ENCODE data around the gene TP53RK. TPM values are rescaled to one million over a fixed set of nuclear protein-coding genes. Genes with fewer than 3 reads are reported as not detected.

Gene TP53RK
- total and polyA plus RNA-seq, 4 donors = 4.7 to 12.8 (median 6.8) TPM

DNA sequence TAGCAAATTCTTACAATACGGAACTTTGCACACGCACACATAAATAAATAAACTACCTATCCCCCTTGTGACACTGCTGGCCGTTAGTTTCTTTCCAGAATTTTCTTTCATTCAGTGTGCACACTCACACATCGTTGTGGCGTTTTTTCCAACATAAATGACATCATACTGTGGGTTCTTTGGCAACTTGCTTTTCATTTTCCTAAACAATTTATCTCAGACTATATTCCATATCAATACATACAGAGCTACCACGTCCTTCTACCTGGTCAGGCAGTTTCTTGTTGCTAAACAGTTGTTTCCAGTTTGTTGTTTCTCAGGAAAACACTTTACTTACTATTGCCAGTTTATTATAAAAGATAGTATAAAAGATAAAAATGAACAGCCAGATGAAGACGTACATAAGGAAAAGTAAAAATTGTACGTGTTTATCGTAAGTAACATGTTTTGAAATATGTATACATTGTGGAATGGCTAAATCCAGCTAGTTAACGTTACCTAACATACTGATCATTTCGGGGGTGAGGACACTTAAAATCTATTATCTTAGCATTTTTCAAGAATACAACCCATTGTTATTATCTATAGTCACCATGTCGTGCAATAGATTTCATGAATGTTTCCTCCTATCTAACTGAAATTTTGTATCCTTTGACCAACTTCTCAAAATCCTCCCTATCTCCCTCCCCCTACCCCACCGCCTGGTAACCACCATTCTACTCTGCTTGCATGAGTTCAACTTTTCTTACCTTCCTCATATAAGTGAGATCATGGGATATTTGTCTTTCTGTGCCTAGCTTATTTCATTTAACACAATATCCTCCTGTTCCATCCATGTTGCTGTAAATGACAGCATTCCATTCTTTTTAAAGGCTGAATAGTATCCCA, 1.2 kb upstream of the TP53RK start (continued):
- TF ChIP-seq HNF4A (conservative IDR thresholded peaks at IDR 0.05) (no peak), JUND (IDR thresholded peaks at IDR 0.05) (no peak), GABPA (IDR thresholded peaks at IDR 0.05 in 1 of 2, conservative IDR thresholded peaks at IDR 0.05 in 1 of 2) (no peak), RXRA (IDR thresholded peaks at IDR 0.05) (no peak), YY1 (IDR thresholded peaks at IDR 0.05) (no peak), SP1 (IDR thresholded peaks at IDR 0.05) (no peak)
- TF ChIP-seq, protein P1, sequence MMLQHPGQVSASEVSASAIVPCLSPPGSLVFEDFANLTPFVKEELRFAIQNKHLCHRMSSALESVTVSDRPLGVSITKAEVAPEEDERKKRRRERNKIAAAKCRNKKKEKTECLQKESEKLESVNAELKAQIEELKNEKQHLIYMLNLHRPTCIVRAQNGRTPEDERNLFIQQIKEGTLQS (IDR thresholded peaks at IDR 0.05) = no peak

DNA sequence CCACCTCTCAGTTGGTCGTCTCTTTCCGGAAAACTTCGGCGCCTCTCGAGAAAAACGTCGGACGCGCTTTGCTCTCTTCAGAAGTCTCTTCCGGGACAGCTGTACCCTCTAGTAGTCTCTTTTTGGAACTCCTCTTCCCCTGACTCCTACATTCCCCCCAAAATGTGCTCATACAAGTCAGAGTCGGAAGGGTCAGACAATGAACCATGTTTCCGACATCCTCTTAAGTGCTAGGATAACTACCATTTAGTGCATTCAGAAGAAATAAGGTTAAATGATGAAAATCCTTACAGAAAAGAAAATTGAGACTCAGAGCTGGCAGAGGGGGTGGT, 476 bp upstream of the TP53RK start:
- no peaks in the 10 kb centered on the region for H3K27me3 ChIP-seq (ENCODE audit: control insufficient read depth in 4 of 4, insufficient read depth in 4 of 4, low read length in 3 of 4)
- peaks cover 0 to 7% (median 4%) of the 10 kb centered on the region in 4 donors for H3K36me3 ChIP-seq (ENCODE audit: control insufficient read depth in 4 of 4, insufficient read depth in 3 of 4, low read depth in 1 of 4, low read length in 3 of 4)
- H3K4me1 ChIP-seq (ENCODE audit: control insufficient read depth in 4 of 4, insufficient read depth in 4 of 4, low read length in 3 of 4) = peaks cover 0 to 23% (median 10%) of the 10 kb centered on the region in 4 donors
- WGBS = under 1% methylated on average over 12 of the region's 12 CpGs
- peak overlapping the region; percentile 87 to 89 for H3K9ac ChIP-seq (ENCODE audit: low read depth in 1 of 2, low read length in 2 of 2)
- no peaks in the 10 kb centered on the region for H3K9me3 ChIP-seq (ENCODE audit: control insufficient read depth in 4 of 4, low read length in 3 of 4)
- TF ChIP-seq HNF4A (conservative IDR thresholded peaks at IDR 0.05) = peak in 1 of 2 donors; percentile 4
- TF ChIP-seq, protein P2, sequence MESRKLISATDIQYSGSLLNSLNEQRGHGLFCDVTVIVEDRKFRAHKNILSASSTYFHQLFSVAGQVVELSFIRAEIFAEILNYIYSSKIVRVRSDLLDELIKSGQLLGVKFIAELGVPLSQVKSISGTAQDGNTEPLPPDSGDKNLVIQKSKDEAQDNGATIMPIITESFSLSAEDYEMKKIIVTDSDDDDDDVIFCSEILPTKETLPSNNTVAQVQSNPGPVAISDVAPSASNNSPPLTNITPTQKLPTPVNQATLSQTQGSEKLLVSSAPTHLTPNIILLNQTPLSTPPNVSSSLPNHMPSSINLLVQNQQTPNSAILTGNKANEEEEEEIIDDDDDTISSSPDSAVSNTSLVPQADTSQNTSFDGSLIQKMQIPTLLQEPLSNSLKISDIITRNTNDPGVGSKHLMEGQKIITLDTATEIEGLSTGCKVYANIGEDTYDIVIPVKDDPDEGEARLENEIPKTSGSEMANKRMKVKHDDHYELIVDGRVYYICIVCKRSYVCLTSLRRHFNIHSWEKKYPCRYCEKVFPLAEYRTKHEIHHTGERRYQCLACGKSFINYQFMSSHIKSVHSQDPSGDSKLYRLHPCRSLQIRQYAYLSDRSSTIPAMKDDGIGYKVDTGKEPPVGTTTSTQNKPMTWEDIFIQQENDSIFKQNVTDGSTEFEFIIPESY (IDR thresholded peaks at IDR 0.05) = no peak
- TF ChIP-seq, protein P1 (IDR thresholded peaks at IDR 0.05) = no peak
- no peak for TF ChIP-seq GABPA (IDR thresholded peaks at IDR 0.05 in 1 of 2, conservative IDR thresholded peaks at IDR 0.05 in 1 of 2)
- peak; percentile 5 for TF ChIP-seq SP1 (IDR thresholded peaks at IDR 0.05)
- TF ChIP-seq RAD21 (IDR thresholded peaks at IDR 0.05) = no peak
- no peak for TF ChIP-seq YY1 (IDR thresholded peaks at IDR 0.05)
- no peak for TF ChIP-seq FOXA1 (IDR thresholded peaks at IDR 0.05)
- TF ChIP-seq JUND (IDR thresholded peaks at IDR 0.05) = no peak
- no peak for TF ChIP-seq NR2F2 (IDR thresholded peaks at IDR 0.05)
- no peak for TF ChIP-seq FOXA2 (IDR thresholded peaks at IDR 0.05)
- TF ChIP-seq, protein P3, sequence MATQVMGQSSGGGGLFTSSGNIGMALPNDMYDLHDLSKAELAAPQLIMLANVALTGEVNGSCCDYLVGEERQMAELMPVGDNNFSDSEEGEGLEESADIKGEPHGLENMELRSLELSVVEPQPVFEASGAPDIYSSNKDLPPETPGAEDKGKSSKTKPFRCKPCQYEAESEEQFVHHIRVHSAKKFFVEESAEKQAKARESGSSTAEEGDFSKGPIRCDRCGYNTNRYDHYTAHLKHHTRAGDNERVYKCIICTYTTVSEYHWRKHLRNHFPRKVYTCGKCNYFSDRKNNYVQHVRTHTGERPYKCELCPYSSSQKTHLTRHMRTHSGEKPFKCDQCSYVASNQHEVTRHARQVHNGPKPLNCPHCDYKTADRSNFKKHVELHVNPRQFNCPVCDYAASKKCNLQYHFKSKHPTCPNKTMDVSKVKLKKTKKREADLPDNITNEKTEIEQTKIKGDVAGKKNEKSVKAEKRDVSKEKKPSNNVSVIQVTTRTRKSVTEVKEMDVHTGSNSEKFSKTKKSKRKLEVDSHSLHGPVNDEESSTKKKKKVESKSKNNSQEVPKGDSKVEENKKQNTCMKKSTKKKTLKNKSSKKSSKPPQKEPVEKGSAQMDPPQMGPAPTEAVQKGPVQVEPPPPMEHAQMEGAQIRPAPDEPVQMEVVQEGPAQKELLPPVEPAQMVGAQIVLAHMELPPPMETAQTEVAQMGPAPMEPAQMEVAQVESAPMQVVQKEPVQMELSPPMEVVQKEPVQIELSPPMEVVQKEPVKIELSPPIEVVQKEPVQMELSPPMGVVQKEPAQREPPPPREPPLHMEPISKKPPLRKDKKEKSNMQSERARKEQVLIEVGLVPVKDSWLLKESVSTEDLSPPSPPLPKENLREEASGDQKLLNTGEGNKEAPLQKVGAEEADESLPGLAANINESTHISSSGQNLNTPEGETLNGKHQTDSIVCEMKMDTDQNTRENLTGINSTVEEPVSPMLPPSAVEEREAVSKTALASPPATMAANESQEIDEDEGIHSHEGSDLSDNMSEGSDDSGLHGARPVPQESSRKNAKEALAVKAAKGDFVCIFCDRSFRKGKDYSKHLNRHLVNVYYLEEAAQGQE (IDR thresholded peaks at IDR 0.05) = no peak
- TF ChIP-seq, protein P4, sequence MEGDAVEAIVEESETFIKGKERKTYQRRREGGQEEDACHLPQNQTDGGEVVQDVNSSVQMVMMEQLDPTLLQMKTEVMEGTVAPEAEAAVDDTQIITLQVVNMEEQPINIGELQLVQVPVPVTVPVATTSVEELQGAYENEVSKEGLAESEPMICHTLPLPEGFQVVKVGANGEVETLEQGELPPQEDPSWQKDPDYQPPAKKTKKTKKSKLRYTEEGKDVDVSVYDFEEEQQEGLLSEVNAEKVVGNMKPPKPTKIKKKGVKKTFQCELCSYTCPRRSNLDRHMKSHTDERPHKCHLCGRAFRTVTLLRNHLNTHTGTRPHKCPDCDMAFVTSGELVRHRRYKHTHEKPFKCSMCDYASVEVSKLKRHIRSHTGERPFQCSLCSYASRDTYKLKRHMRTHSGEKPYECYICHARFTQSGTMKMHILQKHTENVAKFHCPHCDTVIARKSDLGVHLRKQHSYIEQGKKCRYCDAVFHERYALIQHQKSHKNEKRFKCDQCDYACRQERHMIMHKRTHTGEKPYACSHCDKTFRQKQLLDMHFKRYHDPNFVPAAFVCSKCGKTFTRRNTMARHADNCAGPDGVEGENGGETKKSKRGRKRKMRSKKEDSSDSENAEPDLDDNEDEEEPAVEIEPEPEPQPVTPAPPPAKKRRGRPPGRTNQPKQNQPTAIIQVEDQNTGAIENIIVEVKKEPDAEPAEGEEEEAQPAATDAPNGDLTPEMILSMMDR (IDR thresholded peaks at IDR 0.05; ENCODE audit: low read depth, low read length, missing input control) = no peak
- no peak for TF ChIP-seq TAF1 (conservative IDR thresholded peaks at IDR 0.05)
- TF ChIP-seq EGR1 (IDR thresholded peaks at IDR 0.05; ENCODE audit: low read depth in 2 of 2) = no peak
- TF ChIP-seq, protein P5, sequence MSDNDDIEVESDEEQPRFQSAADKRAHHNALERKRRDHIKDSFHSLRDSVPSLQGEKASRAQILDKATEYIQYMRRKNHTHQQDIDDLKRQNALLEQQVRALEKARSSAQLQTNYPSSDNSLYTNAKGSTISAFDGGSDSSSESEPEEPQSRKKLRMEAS (IDR thresholded peaks at IDR 0.05) = peak; percentile 3
- no peak for TF ChIP-seq RXRA (IDR thresholded peaks at IDR 0.05)
- peak overlapping the region; percentile 68 to 93 (median 89) for H3K4me3 ChIP-seq (ENCODE audit: low read depth in 1 of 3, low read length in 3 of 3)
- no peak for DNase-seq (ENCODE audit: low spot score)
- H3K27ac ChIP-seq (ENCODE audit: low read depth in 1 of 2, low read length in 2 of 2) = peak overlapping the region; percentile 96
